LNCAP (cell line): ENCODE results near the gene CCM2.

Experiments
- CTCF ChIP-seq: fragments of 450-650 bp; IDR thresholded peaks from 2 replicates; pipeline ENCODE4 v1.5.1; 2017; ENCODE audit warnings: mild to moderate bottlenecking

Gene CCM2

DNA sequence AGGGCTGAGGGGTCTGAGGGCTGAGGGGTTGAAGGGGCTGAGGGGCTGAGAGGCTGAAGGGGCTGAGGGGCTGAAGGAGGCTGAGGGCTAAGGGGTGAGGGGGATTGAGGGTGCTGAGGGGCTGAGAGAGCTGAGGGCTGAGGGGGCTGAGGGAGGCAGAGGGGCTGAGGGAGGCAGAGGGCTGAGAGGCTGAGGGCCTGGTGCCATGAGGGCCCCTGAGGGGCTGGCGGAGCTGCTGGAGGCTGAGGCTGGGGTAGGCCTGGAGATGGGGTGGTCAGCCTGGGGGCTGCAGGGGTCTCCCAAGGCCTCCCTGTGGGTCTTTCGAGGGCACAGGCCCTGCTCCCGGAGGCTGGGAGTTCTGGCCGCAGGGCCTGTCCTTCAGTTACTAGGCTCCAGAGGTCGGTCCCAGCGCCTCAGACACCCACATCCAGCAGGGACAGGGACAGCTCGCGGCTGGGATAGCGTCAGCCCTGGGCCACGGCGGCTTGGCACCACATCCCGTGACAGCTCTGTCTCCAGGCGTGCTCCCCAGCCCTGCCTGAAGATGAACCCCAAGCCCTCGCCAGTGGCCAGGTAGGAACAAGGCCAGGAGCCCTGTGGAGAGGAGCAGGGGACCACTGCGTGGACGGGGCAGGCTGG, 38.0 kb upstream of the CCM2 start:
- TF ChIP-seq CTCF = no peak

DNA sequence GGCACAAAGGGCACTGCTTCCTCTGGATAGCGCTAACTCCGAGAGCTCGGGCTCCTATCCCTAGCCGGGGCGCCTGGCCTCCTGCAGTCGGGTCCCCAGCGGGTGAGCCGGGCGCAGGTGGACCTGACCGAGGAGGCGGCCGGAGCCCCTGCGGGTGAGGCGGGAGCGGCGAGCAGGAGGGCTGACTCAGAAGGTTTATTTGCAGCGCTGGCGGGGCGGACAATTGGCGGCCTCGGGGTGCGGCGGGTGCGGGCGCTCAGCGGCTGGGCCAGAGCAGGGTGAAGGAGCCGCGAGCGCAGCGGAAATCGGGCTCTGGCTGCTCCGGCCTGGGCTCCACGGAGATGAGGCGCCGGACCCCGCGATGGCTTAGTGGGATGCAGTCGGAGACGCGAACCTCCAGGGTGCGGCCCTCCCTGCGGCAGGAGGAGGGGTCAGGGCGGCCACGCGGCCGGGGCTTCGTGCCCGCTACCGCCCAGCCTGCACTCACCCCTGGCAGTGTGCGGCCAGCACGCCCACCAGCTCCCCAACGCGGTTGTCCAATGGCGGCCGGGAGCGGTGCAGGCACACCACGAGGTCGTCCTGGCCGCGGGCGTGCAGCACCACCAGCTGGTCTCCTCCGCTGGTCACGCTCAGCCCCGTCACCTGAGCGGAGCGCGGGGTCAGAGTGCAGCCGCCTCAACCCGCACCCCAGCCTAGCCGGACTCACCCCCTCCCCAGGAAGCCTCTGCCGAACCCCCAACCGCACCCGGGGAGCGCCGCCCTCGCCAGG, 37.3 kb upstream of the CCM2 start:
- no peak for TF ChIP-seq CTCF

GRCh38 chr7:44963364-44964290, 36.4 kb upstream of the CCM2 start:
- TF ChIP-seq CTCF = no peak

DNA sequence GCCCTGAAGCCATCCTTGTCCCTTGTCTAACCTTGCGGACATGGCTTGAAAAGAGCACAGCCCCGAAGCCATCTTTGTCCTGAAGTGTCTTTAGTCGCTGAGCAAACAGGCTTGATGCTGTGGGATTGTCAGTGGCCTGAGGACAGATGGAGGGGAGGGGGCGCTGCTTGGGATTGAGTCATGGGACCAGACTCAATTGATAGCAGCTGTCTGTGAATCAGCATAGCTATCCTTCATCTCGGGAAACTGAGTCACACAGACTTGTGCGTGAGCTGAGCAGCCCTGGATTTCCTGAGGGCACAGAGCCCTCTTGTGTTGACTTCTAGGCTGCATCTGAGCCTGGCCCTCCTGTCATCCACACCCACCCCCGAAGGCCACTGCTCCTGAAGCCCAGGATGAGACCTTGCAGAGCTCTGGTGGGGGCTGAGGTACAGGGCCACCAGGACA, 35.6 kb upstream of the CCM2 start:
- TF ChIP-seq CTCF = peak; percentile 27; the same call in 1 of the 2 replicates

GRCh38 chr7:44964831-44965440, 35.1 kb upstream of the CCM2 start:
- no peak for TF ChIP-seq CTCF

DNA sequence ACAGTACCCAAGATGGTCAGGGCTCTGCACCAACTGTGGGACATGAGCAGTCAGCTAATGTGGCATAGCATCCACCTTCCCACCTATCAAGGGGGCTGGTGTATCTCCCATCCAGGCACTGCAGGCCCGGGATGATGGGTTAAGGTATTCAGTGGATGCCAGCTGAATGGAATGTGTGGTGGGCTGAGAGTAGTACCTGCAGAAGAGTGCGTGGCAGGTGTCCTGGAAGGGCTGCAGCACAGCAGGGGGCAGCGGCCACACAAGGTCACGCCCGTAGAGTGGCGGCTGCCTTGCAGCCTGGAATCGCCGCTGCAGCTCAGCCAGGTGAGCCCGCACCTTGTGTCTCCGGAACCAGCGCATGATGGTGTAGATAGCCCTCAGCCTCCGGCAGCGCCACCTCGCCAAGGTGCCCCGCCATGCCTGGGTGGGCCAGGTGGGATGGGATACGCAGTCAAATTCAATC, 34.5 kb upstream of the CCM2 start:
- no peak for TF ChIP-seq CTCF
